CD4-positive, CD25-positive, alpha-beta regulatory T cell (primary cell): ENCODE results near the gene UGT1A6. TPM values are rescaled to one million over a fixed set of nuclear protein-coding genes. Genes with fewer than 3 reads are reported as not detected.

ENCODE experiments used
- ATAC-seq, 2 donors: fragments of 150-1000 bp; cut with Tn5 transposase; one replicate each; pipeline ENCODE4 v1.10.0; 2021; ENCODE audit warnings: low read depth in 2 of 2, moderate number of reproducible peaks in 2 of 2, moderate library complexity in 1 of 2
- DNase-seq, 3 donors: peaks; one replicate each; pipeline versions ENCODE4 v3.0.0 to v3.0.0-alpha.2; 2012 to 2022; ENCODE audit warnings: mixed read lengths in 1 of 3
- H3K27ac ChIP-seq: one replicate; pipeline ENCODE4 v1.7.0; 2013; ENCODE audit warnings: mild to moderate bottlenecking, low read length; ENCODE audit not compliant: insufficient read depth, poor library complexity, severe bottlenecking
- H3K27me3 ChIP-seq: one replicate; pipeline ENCODE4 v1.7.0; 2013; ENCODE audit warnings: low read length; ENCODE audit not compliant: control insufficient read depth, insufficient read depth
- H3K36me3 ChIP-seq: one replicate; pipeline ENCODE4 v1.7.0; 2013; ENCODE audit warnings: mild to moderate bottlenecking, low read length, moderate library complexity; ENCODE audit not compliant: control insufficient read depth, insufficient read depth
- H3K4me1 ChIP-seq: 2 replicates; pipeline ENCODE4 v1.7.0; 2013; ENCODE audit warnings: mild to moderate bottlenecking, low read length; ENCODE audit not compliant: insufficient read depth, control insufficient read depth, poor library complexity, severe bottlenecking
- H3K4me3 ChIP-seq: one replicate; pipeline ENCODE4 v1.7.0; 2013; ENCODE audit warnings: low read depth, mild to moderate bottlenecking, low read length, moderate library complexity
- H3K9me3 ChIP-seq, 2 experiments: 1 replicate in 1 of 2; 2 replicates in 1 of 2; pipeline ENCODE4 v1.7.0; 2013; ENCODE audit warnings: low read length in 2 of 2, mild to moderate bottlenecking in 1 of 2, moderate library complexity in 1 of 2; ENCODE audit not compliant: control insufficient read depth in 2 of 2
- H3K27ac Mint-ChIP-seq, 3 donors: one replicate each; pipeline ENCODE4 v1.8.0; 2020 to 2022; ENCODE audit warnings: mild to moderate bottlenecking in 3 of 3, mixed read lengths in 3 of 3, moderate library complexity in 2 of 3
- H3K27me3 Mint-ChIP-seq: one replicate; pipeline ENCODE4 v1.8.0; 2022; ENCODE audit warnings: mild to moderate bottlenecking, mixed read lengths
- H3K36me3 Mint-ChIP-seq: one replicate; pipeline ENCODE4 v1.8.0; 2020; ENCODE audit warnings: mixed read lengths
- H3K4me1 Mint-ChIP-seq, 4 donors: one replicate each; pipeline ENCODE4 v1.8.0; 2020 to 2022; ENCODE audit warnings: mixed read lengths in 4 of 4, mild to moderate bottlenecking in 1 of 4
- H3K4me3 Mint-ChIP-seq, 4 donors: one replicate each; pipeline ENCODE4 v1.8.0; 2020 to 2022; ENCODE audit warnings: mild to moderate bottlenecking in 4 of 4, mixed read lengths in 4 of 4, moderate library complexity in 3 of 4
- H3K9me3 Mint-ChIP-seq, 7 donors: one replicate each; pipeline ENCODE4 v1.8.0; 2020 to 2022; ENCODE audit warnings: mixed read lengths in 7 of 7, mild to moderate bottlenecking in 3 of 7, moderate library complexity in 2 of 7
- polyA plus RNA-seq, 4 donors: library from polyadenylated mRNA; unstranded; fragments of 300-500 nt; fragmentation: Illumina TruSeq; gene quantifications; one replicate each; pipeline ENCODE4 v1.2.3, GENCODE V29; 2021
- total RNA-seq: library from RNA; stranded (reverse); gene quantifications from one replicate; pipeline ENCODE4 v1.2.3, GENCODE V29; 2022

Gene UGT1A6
- total and polyA plus RNA-seq, 5 donors from 2014 or later, result not detected

DNA sequence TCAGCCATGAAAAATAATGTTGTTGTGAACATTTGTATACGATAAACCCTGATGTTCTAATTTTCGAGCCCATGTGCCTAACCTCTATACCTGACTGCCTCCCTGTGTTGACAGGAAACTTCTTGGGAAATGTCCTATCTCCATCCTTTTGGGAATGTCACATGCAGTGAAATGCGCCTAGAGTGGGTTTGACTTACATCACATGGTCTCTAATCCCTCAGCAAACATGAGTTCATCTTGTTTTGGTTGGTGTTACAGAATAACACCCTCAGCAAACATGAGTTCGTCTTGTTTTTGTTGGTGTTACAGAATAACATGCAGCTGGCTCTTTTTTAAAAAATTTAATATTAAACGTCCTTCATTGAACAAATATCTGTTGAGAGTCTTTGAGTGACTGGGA lies 4.3 kb upstream of the UGT1A6 start:
- H3K9me3 Mint-ChIP-seq, result peaks cover 0 to 2% (median 0%) of the 10 kb centered on the region in 7 donors
- H3K27me3 Mint-ChIP-seq, result peaks cover 27% of the 10 kb centered on the region

DNA sequence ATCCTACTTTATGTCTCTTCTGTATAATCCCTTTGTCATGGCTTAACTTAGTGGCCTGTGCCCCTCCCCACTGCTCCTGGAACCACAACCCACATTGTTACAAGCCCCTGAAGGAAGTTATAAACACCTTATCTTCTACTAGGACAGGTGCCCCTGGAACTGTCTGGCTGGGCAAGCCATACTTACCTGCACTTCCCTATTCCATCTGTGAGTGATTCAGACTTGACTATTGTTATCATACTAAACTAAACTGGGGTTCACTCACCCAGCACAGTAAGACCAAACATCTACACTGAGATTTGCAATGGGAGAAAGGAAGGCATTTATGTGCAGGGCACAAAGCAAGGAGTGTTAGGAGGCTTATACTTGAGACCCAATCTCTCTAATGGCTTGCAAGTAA lies 3.7 kb upstream of the UGT1A6 start:
- H3K4me1 ChIP-seq, result no peaks in the 10 kb centered on the region
- no peaks in the 10 kb centered on the region for H3K9me3 ChIP-seq
- peaks cover 0 to 2% (median 0%) of the 10 kb centered on the region in 7 donors for H3K9me3 Mint-ChIP-seq
- peaks cover 6% of the 10 kb centered on the region for H3K27me3 ChIP-seq
- no peak overlapping the region for H3K4me3 ChIP-seq
- DNase-seq (no peak), ATAC-seq (no peak)
- no peaks in the 10 kb centered on the region for H3K4me1 Mint-ChIP-seq
- no peaks in the 10 kb centered on the region for H3K36me3 ChIP-seq
- peaks cover 23% of the 10 kb centered on the region for H3K27me3 Mint-ChIP-seq
- H3K4me3 Mint-ChIP-seq, result no peak overlapping the region
- H3K27ac Mint-ChIP-seq, result no peak overlapping the region
- H3K36me3 Mint-ChIP-seq, result no peaks in the 10 kb centered on the region
- no peak overlapping the region for H3K27ac ChIP-seq

More for the DNA sequence above, 4.3 kb upstream of the UGT1A6 start:
- Histone ChIP-seq H3K4me1 (no peaks in the 10 kb centered on the region), H3K9me3 (no peaks in the 10 kb centered on the region), H3K4me3 (no peak overlapping the region), H3K36me3 (no peaks in the 10 kb centered on the region), H3K27me3 (peaks cover 6% of the 10 kb centered on the region), H3K27ac (no peak overlapping the region)
- Mint-ChIP-seq H3K36me3 (no peaks in the 10 kb centered on the region), H3K4me1 (no peaks in the 10 kb centered on the region), H3K27ac (no peak overlapping the region), H3K4me3 (no peak overlapping the region)
- DNase-seq (no peak), ATAC-seq (no peak)

DNA sequence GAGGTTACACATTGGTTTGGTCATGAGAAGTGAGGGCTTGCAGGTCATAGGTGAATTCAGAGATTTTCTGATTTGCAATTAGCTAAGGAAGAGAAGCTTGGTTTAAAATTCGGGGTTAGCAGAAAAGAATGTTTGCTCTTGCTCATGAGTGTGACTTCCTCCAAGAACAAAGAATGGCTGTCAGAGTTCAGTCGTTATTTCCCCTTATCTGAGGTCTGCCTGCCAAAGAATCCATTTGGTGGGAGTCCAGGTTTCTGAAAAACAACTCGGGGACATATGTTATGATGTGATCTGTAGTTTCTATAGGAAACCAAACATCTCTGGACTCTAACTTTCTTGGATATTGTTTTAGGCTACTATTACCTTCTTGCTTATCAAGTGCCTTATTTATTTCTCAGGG lies 3.2 kb upstream of the UGT1A6 start:
- Histone ChIP-seq H3K27me3 (peaks cover 6% of the 10 kb centered on the region), H3K36me3 (no peaks in the 10 kb centered on the region), H3K4me1 (no peaks in the 10 kb centered on the region), H3K27ac (no peak overlapping the region), H3K4me3 (no peak overlapping the region), H3K9me3 (no peaks in the 10 kb centered on the region)
- no peaks in the 10 kb centered on the region for H3K4me1 Mint-ChIP-seq
- no peaks in the 10 kb centered on the region for H3K36me3 Mint-ChIP-seq
- DNase-seq, result no peak
- no peak for ATAC-seq
- no peak overlapping the region for H3K4me3 Mint-ChIP-seq
- H3K9me3 Mint-ChIP-seq, result peaks cover 0 to 2% (median 0%) of the 10 kb centered on the region in 7 donors
- no peak overlapping the region for H3K27ac Mint-ChIP-seq
- peaks cover 21% of the 10 kb centered on the region for H3K27me3 Mint-ChIP-seq

GRCh38 chr2:233690444-233690843 lies 2.2 kb upstream of the UGT1A6 start:
- Mint-ChIP-seq H3K4me1 (no peaks in the 10 kb centered on the region), H3K27ac (no peak overlapping the region), H3K27me3 (peaks cover 22% of the 10 kb centered on the region), H3K4me3 (no peak overlapping the region), H3K9me3 (peaks cover 0 to 2% (median 0%) of the 10 kb centered on the region in 7 donors), H3K36me3 (no peaks in the 10 kb centered on the region)
- ATAC-seq (no peak), DNase-seq (no peak)
- H3K4me1 ChIP-seq, result no peaks in the 10 kb centered on the region
- H3K27me3 ChIP-seq, result peaks cover 6% of the 10 kb centered on the region
- H3K27ac ChIP-seq, result no peak overlapping the region
- H3K9me3 ChIP-seq, result no peaks in the 10 kb centered on the region
- no peaks in the 10 kb centered on the region for H3K36me3 ChIP-seq
- H3K4me3 ChIP-seq, result no peak overlapping the region

DNA sequence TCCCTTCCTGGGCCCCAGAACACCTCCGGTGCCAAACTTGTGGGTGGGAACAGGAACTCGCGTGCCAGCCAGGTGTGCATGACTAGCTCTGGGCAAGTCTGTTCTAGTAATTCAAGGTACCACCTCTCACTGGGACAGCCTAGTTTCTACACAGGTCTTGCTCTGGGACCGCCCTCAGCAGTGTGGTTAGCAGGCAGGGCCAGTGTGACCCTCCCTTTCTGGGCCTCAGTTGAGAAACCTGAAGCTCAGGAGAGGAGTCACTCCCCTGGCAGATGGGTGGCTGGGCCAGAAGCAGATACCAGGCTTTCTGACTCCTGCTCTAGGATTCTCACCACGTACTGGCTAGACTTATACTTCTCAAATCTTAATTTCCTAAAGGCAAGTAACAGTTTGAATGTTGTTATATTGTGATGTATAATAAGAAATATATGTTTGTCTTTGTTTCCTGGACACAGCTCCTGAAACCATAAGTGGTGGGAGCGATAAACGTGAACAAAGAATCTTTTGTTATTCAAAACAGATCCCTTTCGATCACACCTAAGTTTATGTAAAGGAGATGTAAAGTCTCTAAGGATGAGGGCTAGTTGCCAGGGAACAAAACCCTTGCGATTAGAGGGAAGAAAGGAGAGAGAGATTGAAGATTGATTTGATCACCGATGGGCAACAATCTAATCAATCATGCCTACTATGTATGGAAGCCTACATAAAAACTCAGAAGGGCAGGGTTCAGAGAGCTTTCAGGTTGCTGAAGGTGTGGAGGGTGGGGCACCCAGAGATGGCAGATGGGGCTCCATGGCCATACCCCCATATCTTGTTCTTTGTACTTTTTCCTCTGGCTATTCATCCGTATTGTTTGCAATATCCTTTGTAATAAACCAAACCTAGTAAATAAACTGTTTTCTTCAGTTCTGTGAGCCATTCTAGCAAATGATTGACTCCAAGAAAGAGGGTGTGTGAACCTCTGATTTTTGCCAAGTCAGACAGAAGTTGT lies 952 bp upstream of the UGT1A6 start:
- no peak overlapping the region for H3K27ac Mint-ChIP-seq
- no peaks in the 10 kb centered on the region for H3K9me3 ChIP-seq
- H3K27ac ChIP-seq, result no peak overlapping the region
- peaks cover 0 to 2% (median 0%) of the 10 kb centered on the region in 7 donors for H3K9me3 Mint-ChIP-seq
- H3K4me3 ChIP-seq, result no peak overlapping the region
- H3K27me3 ChIP-seq, result peaks cover 4% of the 10 kb centered on the region
- H3K36me3 Mint-ChIP-seq, result no peaks in the 10 kb centered on the region
- peaks cover 29% of the 10 kb centered on the region for H3K27me3 Mint-ChIP-seq
- H3K4me1 ChIP-seq, result no peaks in the 10 kb centered on the region
- ATAC-seq (no peak), DNase-seq (no peak)
- no peaks in the 10 kb centered on the region for H3K36me3 ChIP-seq
- no peaks in the 10 kb centered on the region for H3K4me1 Mint-ChIP-seq
- no peak overlapping the region for H3K4me3 Mint-ChIP-seq

DNA sequence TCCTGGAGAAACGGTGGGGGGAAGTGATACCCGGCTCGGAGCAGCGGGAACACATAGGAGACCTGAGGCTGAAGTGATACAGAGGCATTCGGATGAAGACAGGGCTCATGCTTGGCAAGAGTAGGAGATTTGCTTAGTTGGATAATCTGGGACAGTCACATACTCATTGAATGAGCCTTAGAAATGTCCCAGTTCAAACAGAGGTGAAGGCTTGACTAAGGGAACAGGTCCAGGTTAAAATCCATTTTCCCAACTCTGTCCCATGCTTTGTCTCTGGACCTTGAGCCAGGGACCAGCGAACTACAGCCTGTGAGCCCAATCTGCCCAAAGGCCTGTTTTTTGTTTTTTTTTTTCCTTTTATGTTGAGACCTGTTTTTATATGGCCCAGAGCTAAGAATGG lies 1.3 kb downstream of the UGT1A6 start:
- no peaks in the 10 kb centered on the region for H3K36me3 Mint-ChIP-seq
- Histone ChIP-seq H3K4me3 (no peak overlapping the region), H3K27me3 (peaks cover 3% of the 10 kb centered on the region), H3K36me3 (no peaks in the 10 kb centered on the region), H3K4me1 (no peaks in the 10 kb centered on the region), H3K9me3 (no peaks in the 10 kb centered on the region), H3K27ac (no peak overlapping the region)
- peaks cover 26% of the 10 kb centered on the region for H3K27me3 Mint-ChIP-seq
- H3K4me1 Mint-ChIP-seq, result no peaks in the 10 kb centered on the region
- H3K9me3 Mint-ChIP-seq, result peaks cover 0 to 5% (median 0%) of the 10 kb centered on the region in 7 donors
- H3K27ac Mint-ChIP-seq, result no peak overlapping the region
- DNase-seq (no peak), ATAC-seq (no peak)
- H3K4me3 Mint-ChIP-seq, result no peak overlapping the region

GRCh38 chr2:233698740-233699139 lies 6.0 kb downstream of the UGT1A6 start:
- H3K27ac ChIP-seq, result no peak overlapping the region
- peaks cover 2% of the 10 kb centered on the region for H3K27me3 ChIP-seq
- ATAC-seq (no peak), DNase-seq (no peak)
- no peaks in the 10 kb centered on the region for H3K36me3 ChIP-seq
- H3K9me3 Mint-ChIP-seq, result peaks cover 0 to 6% (median 0%) of the 10 kb centered on the region in 7 donors
- no peaks in the 10 kb centered on the region for H3K4me1 Mint-ChIP-seq
- H3K36me3 Mint-ChIP-seq, result no peaks in the 10 kb centered on the region
- H3K4me3 ChIP-seq, result no peak overlapping the region
- H3K27me3 Mint-ChIP-seq, result peaks cover 24% of the 10 kb centered on the region
- H3K9me3 ChIP-seq, result no peaks in the 10 kb centered on the region
- H3K4me1 ChIP-seq, result no peaks in the 10 kb centered on the region
- no peak overlapping the region for H3K4me3 Mint-ChIP-seq
- H3K27ac Mint-ChIP-seq, result no peak overlapping the region
